GM04503 (cell line): ENCODE data around the gene GMPPA.
A peak's percentile ranks its signal among the peaks of the same experiment; 100 is the strongest.

Source experiments
- DNase-seq: peaks from one replicate; pipeline ENCODE4 v3.0.0-alpha.2; 2012; ENCODE audit warnings: low read depth

GMPPA gene

GRCh38 chr2:219521066-219521880 is 22.6 kb downstream of the GMPPA start:
- no peak for DNase-seq

- DNase-seq, result peak; percentile 57
These were observed 23.7 kb downstream of the GMPPA start for GRCh38 chr2:219522111-219523030.

GRCh38 chr2:219523031-219523671 is 24.5 kb downstream of the GMPPA start:
- no peak for DNase-seq

GRCh38 chr2:219524817-219525216 is 26.1 kb downstream of the GMPPA start:
- no peak for DNase-seq

- no peak for DNase-seq
These were observed 27.0 kb downstream of the GMPPA start for GRCh38 chr2:219525533-219526232.

GRCh38 chr2:219526320-219527075 is 27.8 kb downstream of the GMPPA start:
- no peak for DNase-seq

GRCh38 chr2:219527076-219527394 is 28.3 kb downstream of the GMPPA start:
- no peak for DNase-seq

- DNase-seq, result no peak
These were observed 28.8 kb downstream of the GMPPA start for GRCh38 chr2:219527472-219527871.

- no peak for DNase-seq
These were observed 31.6 kb downstream of the GMPPA start for GRCh38 chr2:219530048-219530963.

- DNase-seq, result no peak
These were observed 33.1 kb downstream of the GMPPA start for GRCh38 chr2:219531639-219532377.

GRCh38 chr2:219532378-219532649 is 33.6 kb downstream of the GMPPA start:
- no peak for DNase-seq

GRCh38 chr2:219533930-219534661 is 35.4 kb downstream of the GMPPA start:
- DNase-seq, result no peak

GRCh38 chr2:219536425-219536824 is 37.7 kb downstream of the GMPPA start:
- DNase-seq, result no peak

GRCh38 chr2:219536967-219537366 is 38.3 kb downstream of the GMPPA start:
- DNase-seq, result no peak

- no peak for DNase-seq
These were observed 39.2 kb downstream of the GMPPA start for GRCh38 chr2:219537657-219538488.

GRCh38 chr2:219538504-219538951 is 39.8 kb downstream of the GMPPA start:
- DNase-seq, result no peak

GRCh38 chr2:219538956-219539788 is 40.5 kb downstream of the GMPPA start:
- DNase-seq, result no peak
